ENCODE data around the gene RICTOR.

RICTOR gene

GRCh38 chr5:38891563-38891962, 182.6 kb downstream of the RICTOR start:
- DNase-seq (ENCODE audit: low read depth in 4 of 4, low spot score in 1 of 4), result no peak

- no peak for DNase-seq (ENCODE audit: low read depth in 4 of 4, low spot score in 1 of 4)
These were observed 184.8 kb downstream of the RICTOR start for GRCh38 chr5:38889424-38889823.

- DNase-seq (ENCODE audit: low read depth in 4 of 4, low spot score in 1 of 4), result no peak
These were observed 186.2 kb downstream of the RICTOR start for GRCh38 chr5:38888041-38888440.

All from stimulated activated CD4-positive, alpha-beta T cell treated with anti-CD3 and anti-CD28 coated beads, Interleukin-1b, Interleukin-23, amount 100 ng/mL, for 24 hours (primary cell).